NCI-H446 treated with DMSO at 0.1 percent for 48 hours (cell line): ENCODE data around the gene GKN1.

Experiments
- DNase-seq: peaks from one replicate; lab custom pipeline; 2025; lab: John Stamatoyannopoulos, UW

GKN1 gene

GRCh38 chr2:69010437-69011194, 36.2 kb downstream of the GKN1 start:
- DNase-seq, result no peak

GRCh38 chr2:69011611-69012157, 37.2 kb downstream of the GKN1 start:
- no peak for DNase-seq

- DNase-seq, result no peak
Measured at GRCh38 chr2:69012310-69013141, 38.1 kb downstream of the GKN1 start.

- peak; percentile 58 for DNase-seq
Measured at GRCh38 chr2:69013142-69013839, 38.9 kb downstream of the GKN1 start, which contains the start of gene ANTXR1. Gene ANTXR1, plus strand, starts transcription at chr2:69013179. Its CDS starts 321 bp downstream, at chr2:69013500.

- DNase-seq, result no peak
Measured at GRCh38 chr2:69013840-69014821, 39.7 kb downstream of the GKN1 start.

GRCh38 chr2:69017080-69017479, 42.6 kb downstream of the GKN1 start:
- DNase-seq, result no peak

- no peak for DNase-seq
Measured at GRCh38 chr2:69017835-69018234, 43.4 kb downstream of the GKN1 start.

GRCh38 chr2:69018678-69019095, 44.3 kb downstream of the GKN1 start:
- DNase-seq, result no peak

- no peak for DNase-seq
Measured at GRCh38 chr2:69020496-69021426, 46.3 kb downstream of the GKN1 start.

- no peak for DNase-seq
Measured at GRCh38 chr2:69021727-69022126, 47.3 kb downstream of the GKN1 start.

GRCh38 chr2:69022548-69022947, 48.1 kb downstream of the GKN1 start:
- DNase-seq, result no peak

GRCh38 chr2:69023236-69023635, 48.8 kb downstream of the GKN1 start:
- no peak for DNase-seq

- no peak for DNase-seq
Measured at GRCh38 chr2:69026026-69026425, 51.6 kb downstream of the GKN1 start.

GRCh38 chr2:69026691-69027459, 52.4 kb downstream of the GKN1 start:
- DNase-seq, result no peak
